HG02943 (cell line): ENCODE results near the gene CLEC14A.

ENCODE experiments used
- ATAC-seq: cut with Tn5 transposase; IDR thresholded peaks from one replicate; pipeline ENCODE4 v1.9.1; 2021; ENCODE audit warnings: mild to moderate bottlenecking, low read depth, moderate library complexity; ENCODE audit not compliant: unreplicated experiment

Gene CLEC14A, protein sequence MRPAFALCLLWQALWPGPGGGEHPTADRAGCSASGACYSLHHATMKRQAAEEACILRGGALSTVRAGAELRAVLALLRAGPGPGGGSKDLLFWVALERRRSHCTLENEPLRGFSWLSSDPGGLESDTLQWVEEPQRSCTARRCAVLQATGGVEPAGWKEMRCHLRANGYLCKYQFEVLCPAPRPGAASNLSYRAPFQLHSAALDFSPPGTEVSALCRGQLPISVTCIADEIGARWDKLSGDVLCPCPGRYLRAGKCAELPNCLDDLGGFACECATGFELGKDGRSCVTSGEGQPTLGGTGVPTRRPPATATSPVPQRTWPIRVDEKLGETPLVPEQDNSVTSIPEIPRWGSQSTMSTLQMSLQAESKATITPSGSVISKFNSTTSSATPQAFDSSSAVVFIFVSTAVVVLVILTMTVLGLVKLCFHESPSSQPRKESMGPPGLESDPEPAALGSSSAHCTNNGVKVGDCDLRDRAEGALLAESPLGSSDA

GRCh38 chr14:38255673-38256532 is at the start of gene CLEC14A:
Gene CLEC14A, minus strand, starts transcription at chr14:38256093. Its CDS starts 71 bp downstream, at chr14:38256022.
- ATAC-seq = no peak

GRCh38 chr14:38302966-38303365 is 47.1 kb upstream of the CLEC14A start:
- ATAC-seq = no peak

DNA sequence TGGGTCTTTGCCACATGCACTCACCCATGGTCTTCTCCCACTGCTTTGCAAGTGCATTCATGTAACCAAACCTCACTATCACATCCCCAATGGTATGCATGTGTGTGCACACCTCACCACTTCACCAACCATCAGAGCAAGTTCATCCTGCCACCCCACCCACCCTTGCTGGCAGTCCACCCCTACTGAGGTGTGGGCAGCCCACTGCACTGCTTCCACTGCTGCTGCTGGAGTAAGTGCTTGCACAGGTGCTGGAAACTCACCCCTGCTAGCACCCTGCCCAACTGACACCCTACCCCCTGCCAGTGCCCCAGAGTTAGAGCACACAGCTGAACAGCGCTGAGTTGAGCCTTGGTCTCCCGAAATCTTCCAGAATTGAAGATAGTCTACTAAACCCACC is 46.1 kb upstream of the CLEC14A start:
- no peak for ATAC-seq

- no peak for ATAC-seq
Observed at GRCh38 chr14:38297681-38298080, 41.8 kb upstream of the CLEC14A start.

DNA sequence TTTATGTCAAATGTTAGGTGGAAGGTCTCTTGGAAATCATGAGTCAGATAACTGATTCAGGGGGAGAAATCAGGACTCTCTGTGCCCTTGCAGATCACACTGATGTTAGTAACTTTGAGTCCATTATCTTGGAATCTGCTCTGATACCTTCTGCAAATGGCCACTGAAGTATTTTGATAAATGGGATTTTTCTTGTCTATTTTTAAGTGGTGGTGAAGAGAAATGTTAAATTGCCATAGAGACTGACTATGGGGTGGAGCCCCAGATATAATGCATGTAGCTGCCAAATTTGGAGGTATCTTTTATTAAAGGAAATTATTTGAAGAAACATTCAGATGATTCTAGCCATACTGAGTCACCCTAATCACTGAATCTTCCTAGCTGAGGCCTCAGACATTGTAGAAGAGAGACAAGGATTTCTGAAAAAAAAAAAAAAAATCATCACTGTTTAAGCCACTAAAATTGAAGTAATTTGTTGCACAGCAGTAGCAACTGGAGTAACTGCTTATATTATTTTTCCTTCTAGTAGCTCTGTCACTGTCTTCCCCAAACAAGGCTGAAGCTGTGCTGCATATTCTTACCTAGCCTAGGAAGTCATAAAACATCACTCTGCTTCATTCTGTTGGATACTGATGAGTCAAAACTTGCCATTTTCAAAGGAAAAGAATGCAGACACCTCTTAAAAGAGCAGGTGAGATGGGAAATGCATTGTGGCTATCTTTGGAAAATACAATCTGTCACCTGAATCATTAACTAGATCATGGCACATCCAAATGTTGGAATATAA is 36.0 kb upstream of the CLEC14A start:
- ATAC-seq = no peak

DNA sequence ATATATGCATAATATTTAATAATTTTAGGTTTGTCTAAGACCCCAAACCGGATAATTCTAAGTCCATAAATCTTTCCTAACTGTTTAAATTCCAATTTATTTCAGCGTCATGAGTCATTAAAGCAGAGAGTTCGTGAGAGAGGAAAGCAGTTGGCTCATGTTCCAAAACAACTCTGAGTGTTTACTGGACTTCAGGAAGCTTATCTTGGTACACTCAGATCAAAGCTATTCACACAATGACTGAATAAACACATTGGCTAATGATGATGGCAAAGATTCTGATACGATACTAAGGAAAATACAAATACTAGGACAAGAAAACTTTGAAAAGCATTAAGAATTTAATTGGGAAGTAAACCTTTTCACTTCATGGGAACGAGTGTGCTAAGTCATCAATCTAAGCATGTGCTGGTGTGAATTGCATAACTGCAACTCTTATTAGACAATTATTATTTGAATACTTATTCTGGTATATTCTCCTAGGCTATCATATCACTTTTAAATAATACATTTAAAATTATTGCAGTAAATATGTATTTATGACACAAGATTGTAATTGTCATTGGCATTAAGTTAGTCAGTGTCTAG is 34.8 kb upstream of the CLEC14A start:
- no peak for ATAC-seq

DNA sequence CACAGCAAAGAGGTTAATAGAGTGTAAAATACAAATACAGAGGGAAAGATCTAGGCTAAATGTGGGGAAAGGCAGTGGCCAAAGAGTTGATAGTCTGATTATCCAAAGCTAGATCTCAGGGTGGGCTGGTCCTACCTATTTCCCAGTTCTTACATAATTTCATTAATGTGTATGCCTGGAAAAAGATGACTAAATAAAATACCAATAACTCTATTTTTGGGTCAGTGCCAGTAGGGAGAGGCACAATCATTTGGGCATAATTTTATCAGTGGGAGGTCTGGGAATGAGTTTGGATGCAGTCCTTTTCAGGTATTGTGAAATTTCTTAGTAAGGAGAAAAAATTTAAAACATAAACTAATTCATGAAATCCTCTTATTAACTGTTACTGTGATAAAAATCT is 30.6 kb upstream of the CLEC14A start:
- no peak for ATAC-seq

- no peak for ATAC-seq
Observed at GRCh38 chr14:38285962-38286361, 30.1 kb upstream of the CLEC14A start.

GRCh38 chr14:38282936-38283335 is 27.0 kb upstream of the CLEC14A start:
- ATAC-seq = no peak

DNA sequence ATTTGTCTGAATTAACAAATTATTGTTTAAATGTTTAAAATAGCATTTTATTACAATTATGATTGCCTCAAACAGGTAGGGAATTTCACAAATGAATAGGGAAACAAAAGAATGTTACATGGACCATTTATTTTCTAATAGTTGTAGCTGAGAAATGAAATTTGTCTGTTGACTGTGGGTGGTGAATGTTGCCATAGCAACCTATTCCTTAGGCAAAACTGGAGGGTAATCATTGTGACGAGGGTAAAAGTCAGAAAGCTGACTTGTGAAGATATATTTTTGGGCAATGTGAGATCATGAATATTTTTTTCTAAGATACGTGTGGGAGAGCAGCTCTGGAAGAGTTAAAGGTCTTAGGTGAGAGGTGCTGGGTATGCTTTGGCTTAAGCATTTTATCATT is 24.2 kb upstream of the CLEC14A start:
- ATAC-seq = no peak

- no peak for ATAC-seq
Observed at GRCh38 chr14:38279572-38279971, 23.7 kb upstream of the CLEC14A start.

DNA sequence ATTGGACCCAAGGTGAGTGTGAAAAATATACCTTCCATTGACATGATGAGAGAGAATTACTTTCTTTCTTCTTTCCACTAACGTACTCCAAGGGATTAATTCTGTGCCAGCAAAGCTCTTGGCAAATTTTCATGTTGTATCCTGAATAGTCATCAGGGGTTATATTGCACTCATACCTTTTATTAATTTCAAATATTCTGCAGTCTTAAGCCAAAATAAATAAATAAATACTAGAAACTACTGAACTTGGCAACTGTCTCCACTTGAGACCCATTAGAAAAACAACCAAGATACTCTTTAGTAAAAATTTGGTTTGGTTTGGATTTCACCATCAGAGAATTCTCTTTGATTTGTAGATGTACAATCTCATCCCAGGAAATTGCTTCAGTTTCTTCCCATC is 22.1 kb upstream of the CLEC14A start:
- no peak for ATAC-seq

GRCh38 chr14:38262844-38263243 is 7.0 kb upstream of the CLEC14A start:
- no peak for ATAC-seq

GRCh38 chr14:38261620-38262019 is 5.7 kb upstream of the CLEC14A start:
- ATAC-seq = no peak

- no peak for ATAC-seq
Observed at GRCh38 chr14:38257507-38257906, 1.6 kb upstream of the CLEC14A start.

DNA sequence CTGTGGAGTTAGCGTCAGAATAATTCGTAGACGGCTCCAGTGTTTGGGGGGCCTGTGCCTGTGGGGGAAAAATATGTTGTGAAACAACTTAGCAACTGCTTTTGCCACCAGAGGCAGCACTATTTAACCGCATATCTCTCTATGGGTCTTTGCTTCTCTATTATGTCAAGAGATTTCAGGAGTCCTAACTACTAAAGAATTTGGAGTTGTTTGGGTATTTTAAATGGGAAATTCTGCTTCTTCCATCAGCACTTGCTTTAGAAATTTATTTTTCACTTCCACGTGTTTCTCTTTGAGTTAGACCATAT is 594 bp upstream of the CLEC14A start:
- ATAC-seq = no peak

DNA sequence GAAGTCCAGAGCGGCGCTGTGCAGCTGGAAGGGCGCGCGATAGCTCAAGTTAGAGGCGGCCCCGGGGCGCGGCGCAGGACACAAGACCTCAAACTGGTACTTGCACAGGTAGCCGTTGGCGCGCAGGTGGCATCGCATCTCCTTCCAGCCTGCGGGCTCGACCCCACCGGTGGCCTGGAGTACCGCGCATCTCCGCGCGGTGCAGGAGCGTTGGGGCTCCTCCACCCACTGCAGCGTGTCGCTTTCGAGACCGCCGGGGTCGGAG is 553 bp downstream of the CLEC14A start:
- no peak for ATAC-seq

DNA sequence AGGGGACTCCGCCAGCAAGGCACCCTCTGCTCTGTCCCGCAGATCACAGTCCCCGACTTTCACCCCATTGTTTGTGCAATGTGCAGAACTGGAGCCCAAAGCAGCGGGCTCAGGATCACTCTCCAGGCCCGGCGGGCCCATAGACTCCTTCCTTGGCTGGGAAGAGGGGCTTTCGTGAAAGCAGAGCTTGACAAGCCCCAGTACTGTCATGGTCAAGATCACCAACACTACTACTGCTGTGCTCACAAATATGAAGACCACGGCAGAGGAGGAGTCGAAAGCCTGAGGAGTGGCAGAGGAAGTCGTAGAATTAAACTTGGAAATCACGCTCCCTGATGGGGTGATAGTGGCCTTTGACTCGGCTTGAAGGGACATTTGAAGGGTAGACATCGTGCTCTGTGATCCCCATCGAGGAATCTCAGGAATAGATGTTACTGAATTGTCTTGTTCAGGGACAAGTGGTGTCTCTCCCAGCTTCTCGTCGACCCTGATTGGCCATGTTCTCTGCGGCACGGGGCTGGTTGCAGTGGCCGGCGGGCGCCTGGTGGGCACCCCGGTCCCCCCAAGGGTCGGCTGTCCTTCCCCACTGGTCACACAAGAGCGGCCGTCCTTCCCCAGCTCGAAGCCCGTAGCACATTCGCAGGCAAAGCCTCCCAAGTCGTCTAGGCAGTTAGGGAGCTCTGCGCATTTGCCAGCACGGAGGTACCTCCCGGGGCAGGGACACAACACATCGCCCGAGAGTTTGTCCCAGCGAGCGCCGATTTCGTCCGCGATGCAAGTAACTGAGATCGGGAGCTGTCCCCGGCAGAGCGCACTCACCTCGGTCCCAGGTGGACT is 1.1 kb downstream of the CLEC14A start:
- no peak for ATAC-seq

GRCh38 chr14:38253676-38254075 is 2.2 kb downstream of the CLEC14A start:
- no peak for ATAC-seq
